Fibroblast of mammary gland (primary cell): ENCODE data around the gene CDH13.

Experiments used
- DNase-seq: peaks from one replicate; pipeline ENCODE4 v3.0.0-alpha.2; 2010; ENCODE audit warnings: low read depth
- H3K4me3 ChIP-seq: 2 replicates; pipeline ENCODE4 v1.5.1; 2011; ENCODE audit warnings: low read depth, mild to moderate bottlenecking, low read length, moderate library complexity; ENCODE audit not compliant: control insufficient read depth
- TF ChIP-seq, protein P1 (sequence below): conservative IDR thresholded peaks from 2 replicates; pipeline ENCODE4 v1.5.1; 2011; ENCODE audit warnings: low read depth, low read length, inconsistent platforms; ENCODE audit not compliant: control insufficient read depth, insufficient read depth

Gene CDH13

DNA sequence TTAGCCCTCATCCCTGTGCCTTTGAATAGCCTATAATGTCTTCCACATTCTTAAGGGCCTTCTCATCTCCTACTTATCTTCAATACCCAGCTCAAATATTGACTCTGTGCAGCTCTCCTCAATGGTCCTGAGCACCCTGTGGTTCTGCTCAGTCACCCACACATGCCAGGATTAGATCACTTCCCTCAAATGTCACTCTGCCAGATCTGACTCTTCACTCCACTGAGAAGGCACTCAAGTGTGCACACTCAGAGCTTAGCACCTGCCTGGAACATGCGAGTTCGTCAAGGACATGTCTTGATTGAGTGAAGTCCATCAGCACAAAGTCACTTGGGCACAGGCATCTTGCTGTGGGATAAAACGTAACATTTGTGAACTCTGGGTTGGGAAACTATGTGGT is 404.8 kb downstream of the CDH13 start:
- H3K4me3 ChIP-seq, result no peak overlapping the region
- no peak for DNase-seq
- TF ChIP-seq, protein P1, sequence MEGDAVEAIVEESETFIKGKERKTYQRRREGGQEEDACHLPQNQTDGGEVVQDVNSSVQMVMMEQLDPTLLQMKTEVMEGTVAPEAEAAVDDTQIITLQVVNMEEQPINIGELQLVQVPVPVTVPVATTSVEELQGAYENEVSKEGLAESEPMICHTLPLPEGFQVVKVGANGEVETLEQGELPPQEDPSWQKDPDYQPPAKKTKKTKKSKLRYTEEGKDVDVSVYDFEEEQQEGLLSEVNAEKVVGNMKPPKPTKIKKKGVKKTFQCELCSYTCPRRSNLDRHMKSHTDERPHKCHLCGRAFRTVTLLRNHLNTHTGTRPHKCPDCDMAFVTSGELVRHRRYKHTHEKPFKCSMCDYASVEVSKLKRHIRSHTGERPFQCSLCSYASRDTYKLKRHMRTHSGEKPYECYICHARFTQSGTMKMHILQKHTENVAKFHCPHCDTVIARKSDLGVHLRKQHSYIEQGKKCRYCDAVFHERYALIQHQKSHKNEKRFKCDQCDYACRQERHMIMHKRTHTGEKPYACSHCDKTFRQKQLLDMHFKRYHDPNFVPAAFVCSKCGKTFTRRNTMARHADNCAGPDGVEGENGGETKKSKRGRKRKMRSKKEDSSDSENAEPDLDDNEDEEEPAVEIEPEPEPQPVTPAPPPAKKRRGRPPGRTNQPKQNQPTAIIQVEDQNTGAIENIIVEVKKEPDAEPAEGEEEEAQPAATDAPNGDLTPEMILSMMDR, result no peak

DNA sequence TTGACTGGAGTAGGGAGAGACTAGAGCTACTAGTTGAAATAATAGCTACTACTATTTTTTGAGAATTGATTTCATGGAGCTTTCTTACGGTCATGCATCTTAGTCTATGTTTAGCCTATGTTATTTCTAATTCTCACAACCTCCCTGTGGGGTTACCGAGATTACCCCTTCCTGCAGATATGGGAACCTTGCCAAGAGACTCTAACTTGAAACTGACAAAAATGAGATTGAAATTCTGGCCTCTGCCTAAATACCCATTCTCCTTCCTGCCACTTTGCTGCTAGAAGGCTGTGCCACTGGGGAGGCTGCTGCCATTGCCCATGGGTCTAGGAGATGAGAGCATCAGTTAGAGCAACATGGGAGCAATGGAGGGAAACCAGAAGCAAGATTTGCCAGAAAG is 410.3 kb downstream of the CDH13 start:
- TF ChIP-seq, protein P1, result no peak
- no peak overlapping the region for H3K4me3 ChIP-seq
- no peak for DNase-seq

DNA sequence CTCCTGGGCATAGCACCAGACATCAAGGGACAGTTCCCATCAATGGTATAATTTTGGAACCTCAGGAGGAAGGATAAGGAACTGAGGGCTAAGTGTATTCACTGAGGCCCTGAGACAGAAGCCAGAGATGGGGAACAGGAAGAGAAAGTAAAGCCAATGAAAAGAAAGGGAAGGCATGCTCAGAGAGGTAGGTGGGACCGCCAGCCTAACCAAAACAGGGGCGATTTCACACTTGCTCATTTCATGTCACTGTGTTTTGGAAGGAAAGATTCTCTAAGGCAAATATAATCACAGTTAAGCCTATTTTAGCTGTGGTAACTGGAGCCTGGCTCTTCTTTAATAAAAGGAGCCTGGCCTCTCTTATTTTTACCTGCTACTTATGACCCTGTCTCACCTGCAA is 411.1 kb downstream of the CDH13 start:
- DNase-seq, result no peak
- H3K4me3 ChIP-seq, result no peak overlapping the region
- TF ChIP-seq, protein P1, result no peak

DNA sequence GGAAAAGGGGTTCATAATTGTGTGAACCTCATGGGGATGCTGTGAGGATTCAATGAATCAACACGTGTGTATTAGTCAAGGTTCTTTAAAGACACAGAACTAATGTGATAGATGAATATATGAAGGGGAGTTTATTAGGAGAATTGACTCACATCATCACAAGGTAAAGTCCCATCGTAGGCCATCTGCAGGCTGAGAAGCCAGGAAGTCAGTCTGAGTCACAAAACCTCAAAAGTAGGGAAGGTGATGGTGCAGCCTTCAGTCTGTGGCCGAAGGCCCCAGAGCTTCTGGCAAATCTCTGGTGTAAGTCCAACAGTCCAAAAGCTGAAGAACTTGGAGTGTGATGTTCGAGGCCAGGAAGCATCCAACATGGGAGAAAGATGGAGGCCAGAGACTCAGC is 413.4 kb downstream of the CDH13 start:
- TF ChIP-seq, protein P1, result no peak
- no peak overlapping the region for H3K4me3 ChIP-seq
- DNase-seq, result peak; percentile 43

DNA sequence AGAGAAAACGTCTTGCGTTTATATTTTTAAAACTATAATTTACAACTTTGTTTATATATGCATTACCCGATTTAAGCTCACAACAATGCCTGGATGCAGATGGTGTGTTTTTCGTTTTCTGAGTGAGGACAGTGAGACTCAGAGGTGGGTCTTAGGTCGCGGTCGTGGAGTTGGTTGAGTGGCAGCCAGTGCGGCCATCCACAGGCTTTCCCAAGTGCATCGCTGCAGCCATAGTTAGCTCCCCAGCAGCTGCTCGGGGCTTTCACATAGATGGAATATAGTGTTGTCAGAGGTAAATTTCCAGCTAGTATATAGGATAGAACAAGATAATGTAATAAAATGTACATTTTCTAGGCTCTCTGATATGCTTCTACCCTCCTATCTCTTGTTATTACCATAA is 417.8 kb downstream of the CDH13 start:
- no peak for DNase-seq
- TF ChIP-seq, protein P1, result no peak
- H3K4me3 ChIP-seq, result no peak overlapping the region

GRCh38 chr16:83045790-83046189 is 419.0 kb downstream of the CDH13 start:
- H3K4me3 ChIP-seq, result no peak overlapping the region
- TF ChIP-seq, protein P1, result no peak
- no peak for DNase-seq

GRCh38 chr16:83046664-83047063 is 419.9 kb downstream of the CDH13 start:
- DNase-seq, result no peak
- TF ChIP-seq, protein P1, result no peak
- H3K4me3 ChIP-seq, result no peak overlapping the region
